Mesodermal cell (in vitro differentiated cells): ENCODE results near the gene MROH8.

Source experiments
- H3K27ac ChIP-seq: 2 replicates; pipeline ENCODE4 v1.7.0; 2013; ENCODE audit warnings: mild to moderate bottlenecking, low read depth, low read length, moderate library complexity; ENCODE audit not compliant: severe bottlenecking
- H3K36me3 ChIP-seq: 2 replicates; pipeline ENCODE4 v1.7.1; 2013; ENCODE audit warnings: mild to moderate bottlenecking, low read length, moderate library complexity; ENCODE audit not compliant: control insufficient read depth, insufficient read depth
- H3K4me1 ChIP-seq: one replicate; pipeline ENCODE4 v1.7.1; 2013; ENCODE audit warnings: mild to moderate bottlenecking, low read length; ENCODE audit not compliant: insufficient read depth, control insufficient read depth, poor library complexity, severe bottlenecking
- H3K4me3 ChIP-seq: 2 replicates; pipeline ENCODE4 v1.7.0; 2013; ENCODE audit warnings: low read length, control low read depth, mild to moderate bottlenecking; ENCODE audit not compliant: insufficient read depth, poor library complexity, severe bottlenecking; ENCODE audit errors: extremely low read depth
- H3K9me3 ChIP-seq: 2 replicates; pipeline ENCODE4 v1.7.1; 2013; ENCODE audit warnings: mild to moderate bottlenecking, low read length, moderate library complexity; ENCODE audit not compliant: control insufficient read depth
- WGBS, 2 experiments: methylation state at CpG; one replicate each; pipeline ENCODE4 v1.1.5; 2013; ENCODE audit warnings: missing lambda C conversion rate in 2 of 2; ENCODE audit not compliant: insufficient coverage in 2 of 2; 5-methylcytosine and 5-hydroxymethylcytosine counted together

The MROH8 gene

DNA sequence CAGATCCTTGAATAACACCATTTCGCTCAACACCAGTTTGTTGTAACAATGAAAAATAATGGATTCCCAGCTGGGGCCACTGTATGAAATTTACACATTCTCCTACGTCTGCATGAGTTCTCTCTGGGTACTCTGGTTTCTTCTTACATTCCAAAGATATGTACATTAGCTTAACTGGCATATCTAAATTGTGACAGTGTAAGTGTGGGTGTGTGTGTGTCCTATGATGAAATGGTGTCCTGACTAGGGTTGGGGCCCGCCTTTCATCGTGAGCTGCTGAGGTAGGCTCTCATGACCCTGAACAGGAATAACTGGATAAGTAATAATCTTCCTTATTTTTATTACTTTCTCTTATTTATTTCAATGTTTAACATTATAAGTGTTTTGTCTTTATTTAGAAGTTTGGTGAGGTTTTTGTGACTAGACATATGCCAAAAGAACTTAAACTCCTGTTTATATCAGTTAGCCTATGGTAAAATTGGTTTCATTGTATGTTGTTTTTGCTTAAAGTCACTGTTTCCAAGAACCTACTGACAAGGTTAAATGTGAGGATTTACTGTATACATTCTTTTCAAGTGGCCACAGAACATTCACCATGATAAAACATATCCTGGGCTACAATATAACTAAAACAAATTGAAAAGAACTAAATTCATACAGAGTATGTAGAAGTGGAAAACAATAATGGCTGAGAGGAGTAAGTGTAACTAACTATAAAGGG lies 126.0 kb downstream of the MROH8 start:
- no peak overlapping the region for H3K27ac ChIP-seq
- H3K36me3 ChIP-seq: peaks cover 59% of the 10 kb centered on the region
- no peak overlapping the region for H3K4me3 ChIP-seq
- WGBS, 2 experiments: 60% methylated on average over 1 of the region's 4 CpGs; no CpG with 5 or more reads in 1 of the 2 experiments
- no peaks in the 10 kb centered on the region for H3K4me1 ChIP-seq
- H3K9me3 ChIP-seq: no peaks in the 10 kb centered on the region
